Loucy (cell line): Measurements from ENCODE around the gene ABHD12.

Source experiments
- H2AFZ ChIP-seq: fragments of 200-600 bp; sonication (generic); 2 replicates; pipeline ENCODE4 v1.6.0; 2016; ENCODE audit warnings: antibody characterized with exemption, mild to moderate bottlenecking, low read length, moderate library complexity
- H3F3A ChIP-seq: fragments of 200-600 bp; 2 replicates; pipeline ENCODE4 v1.6.0; 2016; ENCODE audit warnings: antibody characterized with exemption, low read depth, mild to moderate bottlenecking
- H3K27me3 ChIP-seq: fragments of 200-600 bp; sonication (generic); 2 replicates; pipeline ENCODE4 v1.6.1; 2014; ENCODE audit warnings: low read length, mild to moderate bottlenecking; ENCODE audit not compliant: insufficient read depth, poor library complexity, severe bottlenecking
- H3K36me3 ChIP-seq: fragments of 200-600 bp; sonication (generic); 2 replicates; pipeline ENCODE4 v1.6.1; 2016; ENCODE audit warnings: low read length; ENCODE audit not compliant: insufficient read depth
- H3K4me1 ChIP-seq: fragments of 200-600 bp; sonication (generic); 2 replicates; pipeline ENCODE4 v1.5.1; 2014; ENCODE audit warnings: low read length, mild to moderate bottlenecking; ENCODE audit not compliant: insufficient read depth, poor library complexity, severe bottlenecking
- H3K4me2 ChIP-seq: fragments of 200-600 bp; sonication (generic); 2 replicates; pipeline ENCODE4 v1.6.0; 2014; ENCODE audit warnings: antibody characterized with exemption, low read length, low read depth, mild to moderate bottlenecking; ENCODE audit not compliant: poor library complexity, severe bottlenecking
- H3K4me3 ChIP-seq: fragments of 200-600 bp; sonication (generic); 2 replicates; pipeline ENCODE4 v1.5.1; 2014; ENCODE audit warnings: low read length, mild to moderate bottlenecking, mixed read lengths; ENCODE audit not compliant: poor library complexity, severe bottlenecking
- H3K79me2 ChIP-seq: fragments of 200-600 bp; sonication (generic); 2 replicates; pipeline ENCODE4 v1.6.1; 2014; ENCODE audit warnings: low read length; ENCODE audit not compliant: insufficient read depth
- H3K9ac ChIP-seq: fragments of 200-600 bp; sonication (generic); 2 replicates; pipeline ENCODE4 v1.6.0; 2014; ENCODE audit warnings: mild to moderate bottlenecking, low read depth, low read length, moderate library complexity; ENCODE audit not compliant: poor library complexity, severe bottlenecking
- H3K9me2 ChIP-seq: fragments of 200-600 bp; sonication (generic); replicated peaks from 2 replicates; pipeline ENCODE4 v1.6.1; 2016; ENCODE audit warnings: low read depth, low read length, mixed read lengths
- H3K9me3 ChIP-seq: fragments of 200-600 bp; sonication (generic); 2 replicates; pipeline ENCODE4 v1.6.1; 2014; ENCODE audit warnings: mild to moderate bottlenecking, antibody characterized with exemption, low read length, low read depth; ENCODE audit not compliant: insufficient read depth
- H4K20me1 ChIP-seq: fragments of 200-600 bp; sonication (generic); 2 replicates; pipeline ENCODE4 v1.6.0; 2014; ENCODE audit warnings: antibody characterized with exemption, low read length, mild to moderate bottlenecking; ENCODE audit not compliant: insufficient read depth, poor library complexity, severe bottlenecking
- EZH2phosphoT487 ChIP-seq: fragments of 200-600 bp; IDR thresholded peaks from 2 replicates; pipeline ENCODE4 v1.6.1; 2018; ENCODE audit warnings: antibody characterized with exemption, mild to moderate bottlenecking, moderate library complexity, borderline replicate concordance
- TF ChIP-seq, protein P1 (sequence below): fragments of 200-600 bp; sonication (generic); conservative IDR thresholded peaks from 2 replicates; pipeline ENCODE4 v1.5.1; 2014; ENCODE audit warnings: mild to moderate bottlenecking, antibody characterized with exemption, low read length

Gene ABHD12

GRCh38 chr20:25257756-25258475, 132.7 kb downstream of the ABHD12 start:
- no peaks in the 10 kb centered on the region for H3F3A ChIP-seq
- peaks cover 33% of the 10 kb centered on the region for H3K4me1 ChIP-seq
- H3K9me3 ChIP-seq, result no peaks in the 10 kb centered on the region
- H3K79me2 ChIP-seq, result peaks cover 45% of the 10 kb centered on the region
- H3K9ac ChIP-seq, result no peak overlapping the region
- peaks cover 18% of the 10 kb centered on the region; the same call in 1 of the 2 replicates for H3K36me3 ChIP-seq
- H4K20me1 ChIP-seq, result peaks cover 8% of the 10 kb centered on the region
- no peak overlapping the region for H2AFZ ChIP-seq
- TF ChIP-seq EZH2phosphoT487, result no peak
- TF ChIP-seq, protein P1, sequence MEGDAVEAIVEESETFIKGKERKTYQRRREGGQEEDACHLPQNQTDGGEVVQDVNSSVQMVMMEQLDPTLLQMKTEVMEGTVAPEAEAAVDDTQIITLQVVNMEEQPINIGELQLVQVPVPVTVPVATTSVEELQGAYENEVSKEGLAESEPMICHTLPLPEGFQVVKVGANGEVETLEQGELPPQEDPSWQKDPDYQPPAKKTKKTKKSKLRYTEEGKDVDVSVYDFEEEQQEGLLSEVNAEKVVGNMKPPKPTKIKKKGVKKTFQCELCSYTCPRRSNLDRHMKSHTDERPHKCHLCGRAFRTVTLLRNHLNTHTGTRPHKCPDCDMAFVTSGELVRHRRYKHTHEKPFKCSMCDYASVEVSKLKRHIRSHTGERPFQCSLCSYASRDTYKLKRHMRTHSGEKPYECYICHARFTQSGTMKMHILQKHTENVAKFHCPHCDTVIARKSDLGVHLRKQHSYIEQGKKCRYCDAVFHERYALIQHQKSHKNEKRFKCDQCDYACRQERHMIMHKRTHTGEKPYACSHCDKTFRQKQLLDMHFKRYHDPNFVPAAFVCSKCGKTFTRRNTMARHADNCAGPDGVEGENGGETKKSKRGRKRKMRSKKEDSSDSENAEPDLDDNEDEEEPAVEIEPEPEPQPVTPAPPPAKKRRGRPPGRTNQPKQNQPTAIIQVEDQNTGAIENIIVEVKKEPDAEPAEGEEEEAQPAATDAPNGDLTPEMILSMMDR, result no peak
- no peaks in the 10 kb centered on the region for H3K27me3 ChIP-seq
- no peaks in the 10 kb centered on the region for H3K9me2 ChIP-seq
- no peak overlapping the region for H3K4me3 ChIP-seq
- H3K4me2 ChIP-seq, result no peak overlapping the region

DNA sequence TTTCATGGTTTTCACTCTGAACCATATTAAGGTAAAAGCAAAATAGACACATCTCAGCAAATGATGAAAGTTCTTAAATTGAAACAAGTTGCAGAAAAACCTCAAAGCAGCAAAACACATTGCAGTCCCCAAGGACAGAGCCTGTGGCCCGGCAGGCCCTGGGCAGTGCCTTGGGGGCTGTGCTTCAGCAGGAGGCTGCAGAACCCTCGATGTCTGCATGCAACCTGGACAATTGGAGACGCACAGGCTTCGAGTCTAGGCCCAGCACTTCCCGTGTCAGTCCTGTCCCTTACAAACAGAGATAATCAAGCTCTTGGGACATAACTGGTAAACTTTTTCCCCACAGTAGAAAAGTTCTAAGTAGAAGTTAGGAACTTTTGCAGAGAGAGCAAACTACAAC, 133.5 kb downstream of the ABHD12 start:
- H3K4me2 ChIP-seq, result no peak overlapping the region
- no peak overlapping the region for H2AFZ ChIP-seq
- H3K9me3 ChIP-seq, result no peaks in the 10 kb centered on the region
- H3K9ac ChIP-seq, result no peak overlapping the region
- H3K27me3 ChIP-seq, result no peaks in the 10 kb centered on the region
- TF ChIP-seq, protein P1, result no peak
- no peak for TF ChIP-seq EZH2phosphoT487
- H3K36me3 ChIP-seq, result peaks cover 18% of the 10 kb centered on the region; the same call in 1 of the 2 replicates
- peaks cover 41% of the 10 kb centered on the region for H3K4me1 ChIP-seq
- no peak overlapping the region for H3K4me3 ChIP-seq
- no peaks in the 10 kb centered on the region for H3K9me2 ChIP-seq
- H3F3A ChIP-seq, result no peaks in the 10 kb centered on the region
- peaks cover 15% of the 10 kb centered on the region for H4K20me1 ChIP-seq
- peaks cover 53% of the 10 kb centered on the region for H3K79me2 ChIP-seq

DNA sequence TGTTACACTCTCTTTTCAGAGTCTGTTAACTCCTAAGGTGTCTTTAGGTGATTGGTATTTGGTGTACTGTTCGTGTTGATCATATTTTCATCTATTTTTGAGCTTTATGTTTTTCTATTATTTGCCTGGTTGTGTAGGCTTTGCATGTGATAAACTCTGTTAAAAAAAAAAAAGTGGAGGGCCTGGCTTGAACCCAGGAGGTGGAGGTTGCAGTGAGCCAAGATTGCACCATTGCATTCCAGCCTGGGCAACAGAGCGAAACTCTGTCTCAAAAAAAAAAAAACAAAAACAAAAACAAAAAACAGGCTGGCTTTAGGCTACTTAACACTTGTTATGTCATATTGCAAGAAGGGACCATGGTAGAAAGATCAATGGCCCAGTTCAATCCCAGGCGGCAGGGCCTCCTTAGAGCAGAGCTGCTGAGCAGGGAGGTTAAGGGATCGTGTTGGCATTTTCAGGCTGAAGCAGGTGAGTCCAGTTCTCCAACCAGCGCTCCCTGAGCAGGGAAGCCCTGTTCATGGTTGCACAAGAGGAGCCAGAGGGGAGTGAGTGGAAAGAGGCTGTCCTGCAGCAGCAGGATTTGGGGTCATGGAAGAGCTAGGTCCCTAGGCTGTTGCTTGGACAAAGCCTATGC, 134.3 kb downstream of the ABHD12 start:
- Histone ChIP-seq H3F3A (no peaks in the 10 kb centered on the region), H3K9me2 (no peaks in the 10 kb centered on the region), H2AFZ (no peak overlapping the region), H4K20me1 (peaks cover 21% of the 10 kb centered on the region), H3K27me3 (no peaks in the 10 kb centered on the region), H3K9me3 (no peaks in the 10 kb centered on the region), H3K9ac (no peak overlapping the region), H3K36me3 (peaks cover 18% of the 10 kb centered on the region; the same call in 1 of the 2 replicates), H3K4me2 (no peak overlapping the region), H3K79me2 (peaks cover 61% of the 10 kb centered on the region), H3K4me1 (peaks cover 49% of the 10 kb centered on the region), H3K4me3 (no peak overlapping the region)
- no peak for TF ChIP-seq EZH2phosphoT487
- TF ChIP-seq, protein P1, result no peak
